ENCODE data around the gene CDH13. TPM values are rescaled to one million over a fixed set of nuclear protein-coding genes. Genes with fewer than 3 reads are reported as not detected.

CDH13 gene
- total and polyA plus RNA-seq, 2 donors (not counting 3 experiments of a cell fraction or from before 2014, with no cell fraction given): 96.6 to 124 TPM

GRCh38 chr16:83762992-83763358 lies 1136.2 kb downstream of the CDH13 start:
- no peak for TF ChIP-seq JUN (IDR thresholded peaks at IDR 0.05; ENCODE audit: borderline replicate concordance, insufficient read depth, insufficient read length, low read depth)
- no peak for TF ChIP-seq GATA2 (IDR thresholded peaks at IDR 0.05; ENCODE audit: insufficient read depth, insufficient read length, low read depth, low read length)
- TF ChIP-seq CTCF (IDR thresholded peaks at IDR 0.05; ENCODE audit: extremely low read depth in 1 of 2, insufficient read depth in 1 of 2, low read depth in 1 of 2, low read length in 2 of 2): no peak
- TF ChIP-seq POLR2A (IDR thresholded peaks at IDR 0.05; ENCODE audit: low read depth, low read length): no peak
- TF ChIP-seq MYC (IDR thresholded peaks at IDR 0.05; ENCODE audit: low read depth, low read length): no peak
- TF ChIP-seq MAX (IDR thresholded peaks at IDR 0.05; ENCODE audit: insufficient read depth, insufficient read length): no peak
- no peak for TF ChIP-seq POLR2AphosphoS5 (IDR thresholded peaks at IDR 0.05; ENCODE audit: insufficient read depth, low read depth, low read length)
- TF ChIP-seq FOS (IDR thresholded peaks at IDR 0.05; ENCODE audit: borderline replicate concordance, insufficient read depth, low read length): no peak
- TF ChIP-seq EZH2 (IDR thresholded peaks at IDR 0.05; ENCODE audit: borderline replicate concordance, low read depth, low read length, severe bottlenecking): no peak
- no TSS peak for BruUV-seq (replicated peaks)
- Histone ChIP-seq H3K36me3 (ENCODE audit: control insufficient read depth in 2 of 2, extremely low read depth in 1 of 2, insufficient read depth in 2 of 2, low read length in 2 of 2) (no peaks in the 10 kb centered on the region), H3K4me3 (replicated peaks in 1 of 3; ENCODE audit: insufficient read depth in 1 of 3, low read depth in 1 of 3, low read length in 3 of 3) (no peak overlapping the region), H4K20me1 (replicated peaks; ENCODE audit: control insufficient read depth, extremely low read depth, insufficient read depth, low read length) (no peaks in the 10 kb centered on the region), H2AFZ (ENCODE audit: low read depth, low read length) (no peak overlapping the region), H3K4me1 (ENCODE audit: control insufficient read depth, extremely low read depth, insufficient read depth, low read length) (no peaks in the 10 kb centered on the region), H3K9ac (replicated peaks; ENCODE audit: extremely low read depth, insufficient read depth, low read length) (no peak overlapping the region), H3K9me3 (replicated peaks; ENCODE audit: control insufficient read depth, insufficient read depth, low read length) (no peaks in the 10 kb centered on the region), H3K27ac (ENCODE audit: insufficient read depth, low read depth, low read length) (no peak overlapping the region), H3K27me3 (ENCODE audit: control insufficient read depth in 2 of 2, insufficient read depth in 2 of 2, low read length in 2 of 2) (no peaks in the 10 kb centered on the region), H3K4me2 (ENCODE audit: insufficient read depth, low read length) (no peak overlapping the region), H3K79me2 (ENCODE audit: control insufficient read depth, insufficient read depth, low read length) (no peaks in the 10 kb centered on the region), H3K9me1 (replicated peaks; ENCODE audit: control insufficient read depth, extremely low read depth, insufficient read depth, low read length) (no peaks in the 10 kb centered on the region)
- DNase-seq (ENCODE audit: low read depth, low spot score) (no peak), FAIRE-seq (no peak)
- dilution Hi-C loops (cut with MboI; ENCODE audit: extremely low pct_ligation_motif_present, low sequenced_read_pairs) (no loop called here), intact Hi-C loops (cut with micrococcal nuclease) (no loop called here)
- ChIA-PET CTCF (no interaction called here), POLR2A (no interaction called here)

Measured in endothelial cell of umbilical vein (primary cell).